Smooth muscle cell (in vitro differentiated cells): ENCODE data around the gene NCAM2. TPM values are rescaled to one million over a fixed set of nuclear protein-coding genes. Genes with fewer than 3 reads are reported as not detected.

Experiments used
- DNase-seq: peaks from one replicate; lab custom pipeline; 2025; ENCODE audit not compliant: unreplicated experiment; lab: John Stamatoyannopoulos, UW
- H2AFZ ChIP-seq: fragments of 200-600 bp; sonication (generic); 2 replicates; pipeline ENCODE4 v1.6.0; 2016; ENCODE audit warnings: antibody characterized with exemption, low read depth, mild to moderate bottlenecking
- H3F3A ChIP-seq: fragments of 200-600 bp; sonication (generic); 2 replicates; pipeline ENCODE4 v1.6.0; 2017; ENCODE audit warnings: antibody characterized with exemption, low read depth
- H3K27ac ChIP-seq: fragments of 200-600 bp; sonication (generic); 2 replicates; pipeline ENCODE4 v1.5.1; 2016; ENCODE audit warnings: low read depth, mild to moderate bottlenecking
- H3K27me3 ChIP-seq: fragments of 200-600 bp; sonication (generic); 2 replicates; pipeline ENCODE4 v1.6.1; 2016; ENCODE audit warnings: low read depth, mild to moderate bottlenecking
- H3K36me3 ChIP-seq: fragments of 200-600 bp; sonication (generic); 2 replicates; pipeline ENCODE4 v1.5.1; 2016; ENCODE audit warnings: low read depth
- H3K4me1 ChIP-seq: fragments of 200-600 bp; sonication (generic); 2 replicates; pipeline ENCODE4 v1.5.1; 2016; ENCODE audit warnings: low read depth
- H3K4me2 ChIP-seq: fragments of 200-600 bp; sonication (generic); 2 replicates; pipeline ENCODE4 v1.6.0; 2016; ENCODE audit warnings: mild to moderate bottlenecking
- H3K4me3 ChIP-seq: fragments of 200-600 bp; sonication (generic); 2 replicates; pipeline ENCODE4 v1.5.1; 2016; ENCODE audit warnings: mild to moderate bottlenecking
- H3K79me2 ChIP-seq: fragments of 200-600 bp; sonication (generic); 2 replicates; pipeline ENCODE4 v1.6.0; 2016; ENCODE audit warnings: low read depth, mild to moderate bottlenecking
- H3K9ac ChIP-seq: fragments of 200-600 bp; sonication (generic); 2 replicates; pipeline ENCODE4 v1.6.0; 2016; ENCODE audit warnings: low read depth
- H3K9me3 ChIP-seq: fragments of 200-600 bp; sonication (generic); replicated peaks from 2 replicates; pipeline ENCODE4 v1.5.1; 2016; ENCODE audit warnings: low read depth
- H4K20me1 ChIP-seq: fragments of 200-600 bp; sonication (generic); 2 replicates; pipeline ENCODE4 v1.6.0; 2016; ENCODE audit warnings: low read depth
- CTCF ChIP-seq: fragments of 200-600 bp; sonication (generic); IDR thresholded peaks from 2 replicates; pipeline ENCODE4 v1.5.1; 2017; ENCODE audit warnings: borderline replicate concordance, mild to moderate bottlenecking, antibody characterized with exemption; ENCODE audit not compliant: insufficient read depth, poor library complexity, severe bottlenecking
- WGBS: methylation state at CpG from one replicate; pipeline ENCODE4 v1.1.7; 2016; ENCODE audit warnings: low lambda C conversion rate; 5-methylcytosine and 5-hydroxymethylcytosine counted together
- polyA plus RNA-seq: library from polyadenylated mRNA; unstranded; fragments of >200 nt; fragmentation: Nextera tagmentation; extraction: Ambion mirVana; gene quantifications from 2 replicates; pipeline ENCODE4 v1.2.1, GENCODE V29; 2016
- total RNA-seq: library from RNA; depleted of rRNA; stranded (reverse); fragments of >200 nt; gene quantifications from 2 replicates; pipeline ENCODE4 v1.2.3, GENCODE V29; 2014

NCAM2 gene
- total and polyA plus RNA-seq, 2 experiments from 2014 or later: 0.49 to 0.77 TPM

DNA sequence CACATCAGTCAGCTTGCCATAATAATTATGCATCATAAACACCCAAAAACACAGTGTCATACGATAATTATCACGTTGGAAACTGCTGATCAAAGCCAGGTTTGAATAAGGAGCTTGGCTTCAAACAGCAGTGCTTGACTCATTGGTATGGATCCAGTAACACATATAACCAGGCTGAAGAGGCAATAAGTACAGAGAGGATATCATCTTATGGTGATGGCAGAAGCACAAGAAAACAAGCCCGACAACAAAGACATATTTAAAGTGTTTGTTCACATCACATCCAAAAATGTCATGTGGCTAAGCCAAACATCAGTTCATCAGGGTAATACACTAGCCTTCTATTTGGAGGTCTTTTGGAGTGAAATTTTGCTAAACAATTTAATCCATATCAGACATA, 389.7 kb downstream of the NCAM2 start:
- Histone ChIP-seq H3K4me2 (no peak overlapping the region), H3K4me3 (no peak overlapping the region), H4K20me1 (no peaks in the 10 kb centered on the region), H3K4me1 (no peaks in the 10 kb centered on the region), H3K9ac (no peak overlapping the region), H3K9me3 (no peaks in the 10 kb centered on the region), H3K27me3 (no peaks in the 10 kb centered on the region), H3F3A (no peaks in the 10 kb centered on the region), H2AFZ (no peak overlapping the region), H3K36me3 (no peaks in the 10 kb centered on the region), H3K27ac (no peak overlapping the region), H3K79me2 (no peaks in the 10 kb centered on the region)
- TF ChIP-seq CTCF: no peak
- 71% methylated on average over 3 of the region's 3 CpGs for WGBS
- no peak for DNase-seq

DNA sequence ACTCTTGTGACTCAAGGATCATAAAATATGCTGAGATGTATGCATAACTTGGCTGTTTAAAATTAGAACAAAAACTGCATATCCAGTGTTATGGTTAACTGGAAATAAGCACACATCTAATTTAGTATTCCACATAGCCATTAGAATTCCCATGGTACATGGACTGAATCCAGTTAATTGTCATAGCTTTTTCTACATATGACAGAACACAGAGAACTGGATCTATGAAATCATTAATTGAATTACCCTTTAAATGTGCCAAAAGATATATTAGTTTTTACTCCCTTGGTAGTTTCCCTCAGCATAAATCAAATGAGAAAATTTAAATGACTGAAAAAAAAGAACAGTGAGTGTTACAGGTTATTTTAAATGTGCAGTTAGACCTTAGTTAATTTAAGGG, 395.9 kb downstream of the NCAM2 start:
- H3K36me3 ChIP-seq: no peaks in the 10 kb centered on the region
- no peak for DNase-seq
- H3K79me2 ChIP-seq: no peaks in the 10 kb centered on the region
- no peak overlapping the region for H3K9ac ChIP-seq
- H3K27me3 ChIP-seq: no peaks in the 10 kb centered on the region
- H3K4me2 ChIP-seq: no peak overlapping the region
- H3K4me3 ChIP-seq: no peak overlapping the region
- no peaks in the 10 kb centered on the region for H4K20me1 ChIP-seq
- no peak for TF ChIP-seq CTCF
- H3K4me1 ChIP-seq: no peaks in the 10 kb centered on the region
- no peak overlapping the region for H3K27ac ChIP-seq
- no peaks in the 10 kb centered on the region for H3F3A ChIP-seq
- peaks cover 4% of the 10 kb centered on the region for H3K9me3 ChIP-seq
- H2AFZ ChIP-seq: no peak overlapping the region

GRCh38 chr21:21396424-21396823, 398.2 kb downstream of the NCAM2 start:
- Histone ChIP-seq H3K4me1 (no peaks in the 10 kb centered on the region), H3K4me2 (no peak overlapping the region), H3K27ac (no peak overlapping the region), H3K9ac (no peak overlapping the region), H3K27me3 (no peaks in the 10 kb centered on the region), H3K4me3 (no peak overlapping the region), H4K20me1 (no peaks in the 10 kb centered on the region), H3F3A (no peaks in the 10 kb centered on the region), H2AFZ (no peak overlapping the region), H3K36me3 (no peaks in the 10 kb centered on the region), H3K79me2 (no peaks in the 10 kb centered on the region), H3K9me3 (peaks cover 4% of the 10 kb centered on the region)
- 78% methylated on average over 4 of the region's 4 CpGs for WGBS
- no peak for DNase-seq
- no peak for TF ChIP-seq CTCF

DNA sequence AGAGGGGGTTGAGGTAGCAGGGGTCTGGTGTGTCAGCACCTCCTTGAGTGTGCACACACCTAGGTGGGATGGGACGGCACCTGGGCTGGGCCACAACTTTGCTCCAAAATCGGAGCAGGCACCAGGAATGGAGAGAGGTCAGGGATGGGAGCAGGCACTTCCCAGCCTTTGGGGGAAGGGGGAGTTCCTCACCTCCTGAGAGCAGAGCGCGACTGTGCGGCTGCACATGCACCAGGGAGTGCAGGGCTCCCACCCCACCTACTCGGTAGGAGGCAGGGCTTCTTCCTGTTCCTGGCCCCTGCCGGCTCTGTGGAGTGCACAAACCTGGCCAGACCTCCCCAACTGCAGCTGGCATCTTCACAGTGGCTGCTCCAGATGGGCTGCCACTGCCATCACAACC, 399.3 kb downstream of the NCAM2 start:
- Histone ChIP-seq H3K9me3 (peaks cover 4% of the 10 kb centered on the region), H3F3A (no peaks in the 10 kb centered on the region), H4K20me1 (no peaks in the 10 kb centered on the region), H3K79me2 (no peaks in the 10 kb centered on the region), H3K27ac (no peak overlapping the region), H3K36me3 (no peaks in the 10 kb centered on the region), H3K4me1 (no peaks in the 10 kb centered on the region), H2AFZ (no peak overlapping the region), H3K27me3 (no peaks in the 10 kb centered on the region), H3K4me2 (no peak overlapping the region), H3K4me3 (no peak overlapping the region), H3K9ac (no peak overlapping the region)
- no peak for TF ChIP-seq CTCF
- DNase-seq: no peak
- WGBS: 94% methylated on average over 7 of the region's 7 CpGs
